Esophagus muscularis mucosa (tissue), 4 donors: Measurements from ENCODE around the gene PRR11.

ENCODE experiments used
- CTCF ChIP-seq, 3 experiments: fragments of 200-600 bp in 2 of 3; fragments of 450-650 bp in 1 of 3; sonication (generic) in 2 of 3; IDR thresholded peaks; one replicate each; pipeline ENCODE4 v1.5.1; 2017 to 2019; ENCODE audit warnings: antibody characterized with exemption in 3 of 3, mild to moderate bottlenecking in 2 of 3, moderate library complexity in 1 of 3
- EP300 ChIP-seq: sonication (generic); formaldehyde crosslinking; IDR thresholded peaks from one replicate; pipeline ENCODE4 v1.6.1; 2017; ENCODE audit warnings: antibody characterized with exemption
- POLR2A ChIP-seq: fragments of 450-650 bp; IDR thresholded peaks from one replicate; pipeline ENCODE4 v1.6.1; 2017; ENCODE audit warnings: antibody characterized with exemption, moderate library complexity, mild to moderate bottlenecking, low read depth
- POLR2AphosphoS5 ChIP-seq, 2 donors: sonication (generic); formaldehyde crosslinking; IDR thresholded peaks; one replicate each; pipeline ENCODE4 v1.6.1; 2017; ENCODE audit warnings: antibody characterized with exemption in 2 of 2

GRCh38 chr17:59181481-59181880 is 25.9 kb downstream of the PRR11 start:
- TF ChIP-seq CTCF (IDR thresholded peaks at IDR 0.05) (no peak), POLR2AphosphoS5 (IDR thresholded peaks at IDR 0.05) (no peak), POLR2A (no peak), EP300 (no peak)
